Pancreas (tissue), 10 donors: ENCODE measurements around the gene CDC37L1. TPM values are rescaled to one million over a fixed set of nuclear protein-coding genes. Genes with fewer than 3 reads are reported as not detected.

Source experiments
- ATAC-seq, 4 donors: fragments of 200-7000 bp; cut with Tn5 transposase; one replicate each; pipeline versions ENCODE4 v1.8.0 to v1.9.1; 2020; ENCODE audit warnings: mild to moderate bottlenecking in 4 of 4, moderate library complexity in 4 of 4
- DNase-seq, 6 donors: peaks; one replicate each; pipeline ENCODE4 v3.0.0-alpha.2; 2020
- FAIRE-seq: peaks from 2 replicates; lab custom pipeline; 2012; peaks lifted over from hg19 to GRCh38; lab: Jason Lieb, UNC
- H3K27ac ChIP-seq, 4 donors: fragments of 200-600 bp; sonication (generic); 1 replicate in 3 of 4; 2 replicates in 1 of 4; pipeline versions ENCODE4 v1.5.0 to v1.8.0; 2020
- H3K27me3 ChIP-seq, 4 donors: fragments of 200-600 bp; one replicate each; pipeline ENCODE4 v1.8.0; 2021
- H3K36me3 ChIP-seq, 3 donors: fragments of 200-600 bp; sonication (generic) in 1 of 3; one replicate each; pipeline versions ENCODE4 v1.5.0 to v1.8.0; 2020 to 2021
- H3K4me1 ChIP-seq, 3 donors: fragments of 200-600 bp; one replicate each; pipeline ENCODE4 v1.8.0; 2021
- H3K4me3 ChIP-seq, 4 donors: fragments of 200-600 bp; sonication (generic) in 2 of 4; one replicate each; pipeline versions ENCODE4 v1.5.0 to v1.8.0; 2020 to 2021
- H3K9me3 ChIP-seq, 4 donors: fragments of 200-600 bp; one replicate each; pipeline ENCODE4 v1.8.0; 2021
- WGBS, 2 donors: extraction: QIAGEN DNeasy Blood & Tissue Kit; methylation state at CpG; one replicate each; pipeline ENCODE4 v1.1.7; 2013; 5-methylcytosine and 5-hydroxymethylcytosine counted together
- intact Hi-C, 3 donors: fragments of 100-400 bp; cut with DNase I; formaldehyde crosslinking; loops; one replicate each; pipeline versions ENCODE4 v1.11.1 to v1.14.2; 2022
- polyA plus RNA-seq, 2 donors: library from polyadenylated mRNA; stranded (reverse); fragments of 200-250 nt; gene quantifications; one replicate each; pipeline ENCODE4 v1.2.3, GENCODE V29; 2013
- total RNA-seq, 6 donors: library from RNA; stranded (reverse); fragmentation: NEBNext Ultra II Directional in 4 of 6; extraction: Animal tissue kit (Norgen Biotek cat#: 25700) in 4 of 6; gene quantifications; one replicate each; pipeline versions ENCODE4 v1.2.1 to v1.2.4, GENCODE V29; 2021 to 2023
- TF ChIP-seq, protein P1 (sequence below), 4 donors: fragments of 200-600 bp; sonication (generic) in 3 of 4; IDR thresholded peaks; one replicate each; pipeline versions ENCODE4 v1.5.0 to v1.8.0; 2021; ENCODE audit warnings: antibody characterized with exemption in 4 of 4
- donor health status: healthy with polysubstance abuse.
- donor health status: DM: no; HTN: no; CAD: no; lungs with moderate emphysema.
- donor health status: DM: no; HTN: no; CAD: no.
- donor health status: control.
- donor health status: control.
- donor health status: Bipolar disorder and iron deficiency.
- donor health status: DM: yes; HTN: yes; CAD: no.
- donor health status: DM: no; HTN: no; CAD: no.
- donor health status: DM: no; HTN: no; CAD: no.
- donor health status: DM: yes; HTN: yes; CAD: no.

The CDC37L1 gene
- total and polyA plus RNA-seq, 8 donors: 5.4 to 13.4 (median 11.0) TPM

DNA sequence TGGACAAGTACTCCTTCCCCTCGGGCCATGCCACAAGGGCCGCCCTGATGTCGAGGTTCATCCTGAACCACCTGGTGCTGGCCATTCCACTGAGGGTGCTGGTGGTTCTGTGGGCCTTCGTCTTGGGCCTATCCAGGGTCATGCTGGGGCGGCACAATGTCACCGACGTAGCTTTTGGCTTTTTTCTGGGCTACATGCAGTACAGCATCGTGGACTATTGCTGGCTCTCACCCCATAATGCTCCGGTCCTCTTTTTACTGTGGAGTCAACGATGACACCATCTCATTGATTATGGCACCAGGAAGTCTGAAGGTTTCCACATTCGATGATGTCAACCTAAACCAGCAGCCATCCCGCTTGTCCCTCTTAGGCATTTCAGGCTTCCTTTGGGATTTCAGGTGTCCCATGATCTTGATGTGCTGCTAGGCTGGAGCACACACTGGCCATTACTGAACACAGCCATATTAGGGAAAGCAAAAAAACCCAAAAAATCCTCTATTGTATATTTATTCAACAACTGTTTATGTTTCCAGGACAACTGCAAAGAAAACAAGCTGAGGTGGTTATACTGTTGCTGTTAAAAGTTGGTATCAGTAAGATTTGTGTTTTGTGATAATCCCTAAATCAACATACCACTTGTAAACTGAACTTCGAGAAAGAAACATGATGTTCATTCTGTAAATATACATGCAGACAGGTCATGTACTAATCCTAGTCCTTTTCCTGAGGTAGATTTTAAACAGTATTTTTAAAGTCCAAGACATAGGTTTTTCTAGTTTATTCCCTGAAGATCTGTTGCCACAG is 16.2 kb upstream of the CDC37L1 start:
- ATAC-seq: peak; percentile 6 to 39 (median 36)
- no peaks in the 10 kb centered on the region for H3K27me3 ChIP-seq
- no peaks in the 10 kb centered on the region for H3K36me3 ChIP-seq
- no peak for FAIRE-seq
- peak overlapping the region; percentile 86 to 95 (median 88) for H3K4me3 ChIP-seq
- intact Hi-C loops: no loop called here
- peak in 1 of 6 donors; percentile 34 for DNase-seq
- 17 to 18% methylated on average over 13 of the region's 13 CpGs for WGBS, 2 donors
- no peaks in the 10 kb centered on the region for H3K9me3 ChIP-seq
- peak overlapping the region; percentile 94 to 97 (median 96) for H3K27ac ChIP-seq
- peaks cover 4 to 34% (median 27%) of the 10 kb centered on the region in 3 donors for H3K4me1 ChIP-seq
- TF ChIP-seq, protein P1, sequence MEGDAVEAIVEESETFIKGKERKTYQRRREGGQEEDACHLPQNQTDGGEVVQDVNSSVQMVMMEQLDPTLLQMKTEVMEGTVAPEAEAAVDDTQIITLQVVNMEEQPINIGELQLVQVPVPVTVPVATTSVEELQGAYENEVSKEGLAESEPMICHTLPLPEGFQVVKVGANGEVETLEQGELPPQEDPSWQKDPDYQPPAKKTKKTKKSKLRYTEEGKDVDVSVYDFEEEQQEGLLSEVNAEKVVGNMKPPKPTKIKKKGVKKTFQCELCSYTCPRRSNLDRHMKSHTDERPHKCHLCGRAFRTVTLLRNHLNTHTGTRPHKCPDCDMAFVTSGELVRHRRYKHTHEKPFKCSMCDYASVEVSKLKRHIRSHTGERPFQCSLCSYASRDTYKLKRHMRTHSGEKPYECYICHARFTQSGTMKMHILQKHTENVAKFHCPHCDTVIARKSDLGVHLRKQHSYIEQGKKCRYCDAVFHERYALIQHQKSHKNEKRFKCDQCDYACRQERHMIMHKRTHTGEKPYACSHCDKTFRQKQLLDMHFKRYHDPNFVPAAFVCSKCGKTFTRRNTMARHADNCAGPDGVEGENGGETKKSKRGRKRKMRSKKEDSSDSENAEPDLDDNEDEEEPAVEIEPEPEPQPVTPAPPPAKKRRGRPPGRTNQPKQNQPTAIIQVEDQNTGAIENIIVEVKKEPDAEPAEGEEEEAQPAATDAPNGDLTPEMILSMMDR (IDR thresholded peaks at IDR 0.05): no peak

DNA sequence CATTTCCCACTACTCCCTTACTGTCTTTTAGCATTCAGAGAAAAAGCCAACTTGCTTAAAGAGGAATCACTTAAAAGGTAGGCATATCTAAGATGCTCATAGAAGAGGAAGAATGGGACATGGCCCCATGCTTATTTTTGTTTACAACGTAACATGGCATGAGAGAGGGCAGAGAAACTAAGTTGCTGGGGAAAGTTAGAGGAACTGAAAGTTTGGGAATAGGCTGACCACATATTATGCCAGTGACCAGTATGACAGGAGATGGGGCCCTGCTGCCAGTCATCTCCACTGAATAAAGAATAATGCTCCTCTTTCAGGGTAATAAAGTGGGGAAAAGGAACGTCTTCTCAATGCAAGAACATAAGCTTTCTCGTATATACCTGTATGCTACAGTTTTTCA is 15.4 kb upstream of the CDC37L1 start:
- Histone ChIP-seq H3K4me3 (peak overlapping the region in 2 of 4 donors; percentile 86 to 90), H3K27me3 (no peaks in the 10 kb centered on the region), H3K36me3 (no peaks in the 10 kb centered on the region), H3K27ac (peak overlapping the region; percentile 94 to 97 (median 96)), H3K4me1 (peaks cover 0 to 30% (median 24%) of the 10 kb centered on the region in 3 donors), H3K9me3 (no peaks in the 10 kb centered on the region)
- WGBS, 2 donors: 40 to 56% methylated on average over 3 of the region's 3 CpGs
- ATAC-seq (no peak), DNase-seq (no peak), FAIRE-seq (no peak)
- intact Hi-C loops: no loop called here
- TF ChIP-seq, protein P1 (IDR thresholded peaks at IDR 0.05): no peak

DNA sequence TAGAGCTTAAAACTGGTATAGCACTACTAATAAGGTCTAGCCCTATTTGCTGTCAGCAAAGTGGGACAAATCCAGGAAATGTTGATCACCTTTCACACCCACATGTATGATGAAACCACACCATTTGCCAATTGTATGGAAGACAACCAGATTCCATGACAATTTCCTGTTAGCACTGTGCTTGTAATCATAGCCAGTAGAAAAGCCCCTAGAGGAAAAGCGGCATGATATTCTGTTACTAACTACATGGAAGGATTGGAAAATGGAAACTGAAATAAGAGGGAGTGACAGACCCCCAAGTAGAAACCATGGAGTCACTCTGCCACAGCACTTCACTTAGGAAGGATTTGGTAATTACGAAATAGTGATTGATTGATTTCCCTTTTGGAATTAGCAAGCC is 14.0 kb upstream of the CDC37L1 start:
- H3K27me3 ChIP-seq: no peaks in the 10 kb centered on the region
- no peaks in the 10 kb centered on the region for H3K9me3 ChIP-seq
- WGBS, 2 donors: 22 to 37% methylated on average over 2 of the region's 2 CpGs
- peak overlapping the region in 3 of 4 donors; percentile 41 to 90 (median 86) for H3K4me3 ChIP-seq
- intact Hi-C loops: no loop called here
- H3K4me1 ChIP-seq: peaks cover 0 to 30% (median 24%) of the 10 kb centered on the region in 3 donors
- no peaks in the 10 kb centered on the region for H3K36me3 ChIP-seq
- TF ChIP-seq, protein P1 (IDR thresholded peaks at IDR 0.05): no peak
- peak overlapping the region; percentile 72 to 97 (median 90) for H3K27ac ChIP-seq
- DNase-seq (no peak), ATAC-seq (peak in 3 of 4 donors; percentile 3 to 41 (median 3)), FAIRE-seq (no peak)

DNA sequence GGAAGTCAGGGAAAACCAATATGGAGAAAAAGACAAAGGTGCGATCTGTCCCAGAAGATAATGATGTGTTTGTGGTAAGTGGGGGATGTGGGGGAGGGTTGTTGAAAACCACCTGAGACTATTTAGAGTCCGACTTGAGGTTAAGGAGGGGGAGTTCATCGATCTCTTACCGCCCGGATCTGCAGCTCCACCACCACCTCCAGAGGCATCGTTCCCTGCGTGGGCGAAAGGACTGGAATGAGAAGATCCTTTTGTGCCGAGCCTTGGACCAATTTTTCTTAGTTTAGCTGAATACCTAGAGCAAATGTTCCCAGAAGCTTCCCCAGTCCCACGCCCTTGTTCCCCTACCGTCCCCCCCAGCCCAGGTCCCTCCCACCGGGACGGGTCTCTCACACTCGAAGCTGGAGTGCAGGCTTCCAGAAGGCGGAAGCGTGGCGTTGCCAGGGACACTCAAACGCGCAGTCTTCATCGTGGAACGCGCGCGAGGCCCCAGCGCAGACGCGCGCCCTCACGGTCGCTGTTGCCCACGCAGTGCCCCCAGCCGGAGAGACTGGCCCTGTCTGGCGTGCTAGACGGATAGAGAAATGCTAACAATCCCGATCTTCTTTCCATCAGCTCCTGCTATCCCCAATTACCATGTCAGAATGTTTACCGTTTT is 13.2 kb upstream of the CDC37L1 start, which contains the start of gene SPATA6L:
Gene SPATA6L, minus strand, starts transcription at position 439 of the 658 bp plus-strand sequence. Its CDS starts 230 bp downstream, at position 209.
- Histone ChIP-seq H3K27me3 (no peaks in the 10 kb centered on the region), H3K4me3 (peak within 1 kb of the TSS; percentile 26 to 90 (median 64)), H3K36me3 (no peaks in the 10 kb centered on the region), H3K4me1 (peaks cover 0 to 30% (median 24%) of the 10 kb centered on the region in 3 donors), H3K9me3 (no peaks in the 10 kb centered on the region), H3K27ac (peak within 1 kb of the TSS; percentile 72 to 97 (median 90))
- intact Hi-C loops: no loop called here
- TF ChIP-seq, protein P1 (IDR thresholded peaks at IDR 0.05): no peak
- 0% methylated on average over 36 of the region's 36 CpGs for WGBS, 2 donors
- FAIRE-seq (no peak), DNase-seq (peak; percentile 70 to 86 (median 79)), ATAC-seq (peak; percentile 50 to 78 (median 68))
